IPS-11a (cell line): ENCODE data around the gene PRELID1.

Experiments
- H3K4me3 ChIP-seq: one replicate; pipeline ENCODE4 v1.5.1; 2013; ENCODE audit warnings: low read depth, low read length, control low read depth

Gene PRELID1

GRCh38 chr5:177355162-177355867, 51.7 kb downstream of the PRELID1 start:
- no peak overlapping the region for H3K4me3 ChIP-seq

GRCh38 chr5:177355868-177356168, 52.2 kb downstream of the PRELID1 start:
- H3K4me3 ChIP-seq, result no peak overlapping the region
